Fibroblast of lung (primary cell): ENCODE results near the gene ZNF280A.

Experiments used
- EZH2 ChIP-seq: IDR thresholded peaks from 2 replicates; pipeline ENCODE4 v1.5.1; 2012; ENCODE audit warnings: low read length, control low read depth, mild to moderate bottlenecking; ENCODE audit errors: missing control alignments
- TF ChIP-seq, protein P1 (sequence below), 2 donors: IDR thresholded peaks in 1 of 2; conservative IDR thresholded peaks in 1 of 2; 1 replicate in 1 of 2; 2 replicates in 1 of 2; pipeline ENCODE4 v1.5.1; 2011 to 2012; ENCODE audit warnings: low read length in 2 of 2, control low read depth in 1 of 2, inconsistent platforms in 1 of 2, low read depth in 1 of 2, mild to moderate bottlenecking in 1 of 2

DNA sequence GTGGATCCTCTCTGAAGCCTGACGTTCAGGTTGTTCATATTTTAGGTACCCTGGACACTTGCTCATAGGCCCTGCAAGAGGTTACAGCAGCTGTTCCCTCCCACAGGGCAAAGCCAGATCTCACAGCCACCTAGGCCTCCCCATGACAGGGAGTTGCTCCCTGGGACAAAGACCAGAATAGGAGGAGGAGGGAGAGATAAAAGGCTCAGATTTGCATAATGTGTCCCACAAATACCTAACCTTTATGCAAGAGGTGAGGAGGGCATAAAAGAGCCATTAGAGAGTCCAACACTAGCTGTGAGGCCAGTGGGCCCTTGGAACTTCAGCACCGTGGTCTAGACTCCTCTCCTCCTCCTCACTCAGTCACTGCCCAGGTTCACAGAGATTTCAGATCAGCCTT, 45.3 kb downstream of the ZNF280A start:
- TF ChIP-seq, protein P1, sequence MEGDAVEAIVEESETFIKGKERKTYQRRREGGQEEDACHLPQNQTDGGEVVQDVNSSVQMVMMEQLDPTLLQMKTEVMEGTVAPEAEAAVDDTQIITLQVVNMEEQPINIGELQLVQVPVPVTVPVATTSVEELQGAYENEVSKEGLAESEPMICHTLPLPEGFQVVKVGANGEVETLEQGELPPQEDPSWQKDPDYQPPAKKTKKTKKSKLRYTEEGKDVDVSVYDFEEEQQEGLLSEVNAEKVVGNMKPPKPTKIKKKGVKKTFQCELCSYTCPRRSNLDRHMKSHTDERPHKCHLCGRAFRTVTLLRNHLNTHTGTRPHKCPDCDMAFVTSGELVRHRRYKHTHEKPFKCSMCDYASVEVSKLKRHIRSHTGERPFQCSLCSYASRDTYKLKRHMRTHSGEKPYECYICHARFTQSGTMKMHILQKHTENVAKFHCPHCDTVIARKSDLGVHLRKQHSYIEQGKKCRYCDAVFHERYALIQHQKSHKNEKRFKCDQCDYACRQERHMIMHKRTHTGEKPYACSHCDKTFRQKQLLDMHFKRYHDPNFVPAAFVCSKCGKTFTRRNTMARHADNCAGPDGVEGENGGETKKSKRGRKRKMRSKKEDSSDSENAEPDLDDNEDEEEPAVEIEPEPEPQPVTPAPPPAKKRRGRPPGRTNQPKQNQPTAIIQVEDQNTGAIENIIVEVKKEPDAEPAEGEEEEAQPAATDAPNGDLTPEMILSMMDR (conservative IDR thresholded peaks at IDR 0.05 in 1 of 2, IDR thresholded peaks at IDR 0.05 in 1 of 2; ENCODE audit: low read depth in 1 of 2, low read length in 2 of 2), result no peak
- TF ChIP-seq EZH2, result no peak
